Activated CD8-positive, alpha-beta memory T cell treated with anti-CD3 and anti-CD28 coated beads for 36 hours (primary cell): ENCODE data around the gene KMT2E. TPM values are rescaled to one million over a fixed set of nuclear protein-coding genes. Genes with fewer than 3 reads are reported as not detected.
"Not testable (repeated sequence)": the region's sequence is repeated elsewhere in the genome, so short reads cannot be mapped to it uniquely, and the experiment has no call there.

ENCODE experiments used
- CTCF ChIA-PET: fragments of 350-600 bp; sonication (Branson Sonifier 250); formaldehyde crosslinking; loops from one replicate; lab custom pipeline; 2021; ENCODE audit warnings: antibody characterized with exemption; lab: Charles Lee
- POLR2A ChIA-PET: fragments of 350-600 bp; sonication (Branson Sonifier 250); formaldehyde crosslinking; loops from one replicate; lab custom pipeline; 2021; ENCODE audit warnings: antibody characterized with exemption; lab: Charles Lee
- total RNA-seq, 2 experiments: library from RNA; stranded (reverse); gene quantifications; one replicate each; pipeline ENCODE4 v1.2.3, GENCODE V29; 2021

KMT2E gene
- total RNA-seq, 2 experiments from 2014 or later = 79.1 to 79.3 TPM

- POLR2A ChIA-PET = no interaction called here
- CTCF ChIA-PET = interaction anchor here (1.4 to 1.5 kb wide), 2 partner anchors 10 to 16 kb away, joined by 3 to 4 read pairs; no protein-coding TSS in a partner anchor
These were observed 12.3 kb upstream of the KMT2E start for GRCh38 chr7:105001652-105002184.

GRCh38 chr7:105003275-105003674, 10.7 kb upstream of the KMT2E start:
- POLR2A ChIA-PET = no interaction called here
- CTCF ChIA-PET = no interaction called here

- POLR2A ChIA-PET = interaction anchor here (0.6 kb wide), 1 partner anchor 31 kb away, joined by 5 read pairs; no protein-coding TSS in a partner anchor
- CTCF ChIA-PET = no interaction called here
These were observed 10.0 kb upstream of the KMT2E start for GRCh38 chr7:105003872-105004510.

GRCh38 chr7:105005006-105005405, 9.0 kb upstream of the KMT2E start:
- POLR2A ChIA-PET = not testable (repeated sequence)
- CTCF ChIA-PET = interaction anchor here (1.6 kb wide), 1 partner anchor 60 kb away, joined by 4 read pairs; no protein-coding TSS in a partner anchor

GRCh38 chr7:105005486-105005885, 8.5 kb upstream of the KMT2E start:
- CTCF ChIA-PET = interaction anchor here (1.6 kb wide), 1 partner anchor 60 kb away, joined by 4 read pairs; no protein-coding TSS in a partner anchor
- POLR2A ChIA-PET = not testable (repeated sequence)

- CTCF ChIA-PET = interaction anchor here (0.7 to 1.8 kb wide), 4 partner anchors 10 to 61 kb away, joined by 4 to 7 read pairs (median 5); no protein-coding TSS in a partner anchor
These were observed 7.5 kb upstream of the KMT2E start for GRCh38 chr7:105006367-105007136.

GRCh38 chr7:105007298-105007697, 6.7 kb upstream of the KMT2E start:
- POLR2A ChIA-PET = interaction anchor here (0.8 kb wide), 1 partner anchor 24 kb away, joined by 3 read pairs; no protein-coding TSS in a partner anchor
- CTCF ChIA-PET = interaction anchor here (0.9 to 1.8 kb wide), 3 partner anchors 10 to 62 kb away, joined by 4 to 7 read pairs (median 6); no protein-coding TSS in a partner anchor

More at GRCh38 chr7:105006367-105007136, 7.5 kb upstream of the KMT2E start:
- POLR2A ChIA-PET = no interaction called here

GRCh38 chr7:105009667-105010503, 4.1 kb upstream of the KMT2E start:
- ChIA-PET POLR2A (interaction anchor here (1.6 to 9.8 kb wide), 5 partner anchors 8 to 67 kb away, joined by 5 to 125 read pairs (median 13); no protein-coding TSS in a partner anchor), CTCF (interaction anchor here (1.2 to 3.5 kb wide), 3 partner anchors 25 to 88 kb away, joined by 3 to 18 read pairs (median 5); no protein-coding TSS in a partner anchor)

- ChIA-PET CTCF (interaction anchor here (1.8 to 3.5 kb wide), 2 partner anchors 26 to 28 kb away, joined by 5 to 18 read pairs; no protein-coding TSS in a partner anchor), POLR2A (interaction anchor here (1.6 to 9.8 kb wide), 5 partner anchors 7 to 68 kb away, joined by 5 to 125 read pairs (median 13); no protein-coding TSS in a partner anchor)
These were observed 3.4 kb upstream of the KMT2E start for GRCh38 chr7:105010504-105011130.

- ChIA-PET CTCF (interaction anchor here (1.5 to 3.5 kb wide), 3 partner anchors 9 to 29 kb away, joined by 4 to 18 read pairs (median 5); no protein-coding TSS in a partner anchor), POLR2A (interaction anchor here (1.6 to 9.8 kb wide), 4 partner anchors 9 to 69 kb away, joined by 8 to 125 read pairs (median 22); no protein-coding TSS in a partner anchor)
These were observed 2.7 kb upstream of the KMT2E start for GRCh38 chr7:105011141-105011830.

GRCh38 chr7:105011831-105012502, 2.0 kb upstream of the KMT2E start:
- CTCF ChIA-PET = interaction anchor here (1.5 to 3.5 kb wide), 2 partner anchors 10 to 29 kb away, joined by 4 to 18 read pairs; no protein-coding TSS in a partner anchor
- POLR2A ChIA-PET = interaction anchor here (0.6 to 9.8 kb wide), 4 partner anchors 14 to 69 kb away, joined by 3 to 125 read pairs (median 19); no protein-coding TSS in a partner anchor

GRCh38 chr7:105012503-105013220, 1.3 kb upstream of the KMT2E start:
- ChIA-PET CTCF (interaction anchor here (1.5 to 3.5 kb wide), 2 partner anchors 11 to 30 kb away, joined by 4 to 18 read pairs; no protein-coding TSS in a partner anchor), POLR2A (interaction anchor here (0.8 to 9.8 kb wide), 7 partner anchors 14 to 877 kb away, joined by 3 to 125 read pairs (median 7); no protein-coding TSS in a partner anchor)

GRCh38 chr7:105013221-105013815, 687 bp upstream of the KMT2E start:
- CTCF ChIA-PET = no interaction called here
- POLR2A ChIA-PET = interaction anchor here (0.8 to 9.8 kb wide), 5 partner anchors 13 to 877 kb away, joined by 3 to 125 read pairs (median 7); no protein-coding TSS in a partner anchor

GRCh38 chr7:105014693-105015389, 836 bp downstream of the KMT2E start:
- POLR2A ChIA-PET = interaction anchor here (0.7 to 9.8 kb wide), 3 partner anchors 32 to 72 kb away, joined by 3 to 125 read pairs (median 38); no protein-coding TSS in a partner anchor

More at GRCh38 chr7:105014693-105015389, 836 bp downstream of the KMT2E start:
- CTCF ChIA-PET = interaction anchor here (0.7 to 1.4 kb wide), 4 partner anchors 10 to 43 kb away, joined by 3 to 4 read pairs (median 3); no protein-coding TSS in a partner anchor
